Right kidney (tissue), 1 donor: ENCODE results near the gene FAM13C.
"Not testable (repeated sequence)": the region's sequence is repeated elsewhere in the genome, so short reads cannot be mapped to it uniquely, and the experiment has no call there.

ENCODE experiments used
- DNase-seq: peaks from one replicate; pipeline ENCODE4 v3.0.0-alpha.2; 2016

FAM13C gene

GRCh38 chr10:59276133-59276532, 86.2 kb downstream of the FAM13C start:
- no peak for DNase-seq

- DNase-seq, result no peak
These were observed 88.9 kb downstream of the FAM13C start for GRCh38 chr10:59273445-59273844.

- DNase-seq, result no peak
These were observed 90.3 kb downstream of the FAM13C start for GRCh38 chr10:59272061-59272460.

GRCh38 chr10:59271160-59271559, 91.2 kb downstream of the FAM13C start:
- no peak for DNase-seq

GRCh38 chr10:59270492-59270891, 91.9 kb downstream of the FAM13C start:
- DNase-seq, result no peak

GRCh38 chr10:59269651-59270050, 92.7 kb downstream of the FAM13C start:
- no peak for DNase-seq

- DNase-seq, result no peak
These were observed 93.9 kb downstream of the FAM13C start for GRCh38 chr10:59268460-59268859.

- no peak for DNase-seq
These were observed 96.0 kb downstream of the FAM13C start for GRCh38 chr10:59266321-59266720.

- no peak for DNase-seq
These were observed 97.2 kb downstream of the FAM13C start for GRCh38 chr10:59265141-59265540.

GRCh38 chr10:59258890-59259289, 103.5 kb downstream of the FAM13C start:
- no peak for DNase-seq

GRCh38 chr10:59257224-59257623, 105.1 kb downstream of the FAM13C start:
- no peak for DNase-seq

- no peak for DNase-seq
These were observed 106.9 kb downstream of the FAM13C start for GRCh38 chr10:59255463-59255862.

- no peak for DNase-seq
These were observed 109.9 kb downstream of the FAM13C start for GRCh38 chr10:59252491-59252890.

GRCh38 chr10:59245686-59246085, 116.7 kb downstream of the FAM13C start:
- DNase-seq, result no peak

GRCh38 chr10:59244871-59245270, 117.5 kb downstream of the FAM13C start:
- DNase-seq, result no peak

- DNase-seq, result no peak
These were observed 118.6 kb downstream of the FAM13C start for GRCh38 chr10:59243611-59244195.

- DNase-seq, result no peak
These were observed 119.4 kb downstream of the FAM13C start for GRCh38 chr10:59242991-59243390.

- DNase-seq, result no peak
These were observed 120.3 kb downstream of the FAM13C start for GRCh38 chr10:59242057-59242456.

GRCh38 chr10:59240582-59241183, 121.7 kb downstream of the FAM13C start:
- peak; percentile 39 for DNase-seq

- DNase-seq, result not testable (repeated sequence)
These were observed 123.2 kb downstream of the FAM13C start for GRCh38 chr10:59239108-59239507.

GRCh38 chr10:59237775-59238174, 124.6 kb downstream of the FAM13C start:
- no peak for DNase-seq

- DNase-seq, result no peak
These were observed 126.2 kb downstream of the FAM13C start for GRCh38 chr10:59236064-59236697.

- DNase-seq, result no peak
These were observed 127.4 kb downstream of the FAM13C start for GRCh38 chr10:59234816-59235429.

- no peak for DNase-seq
These were observed 128.2 kb downstream of the FAM13C start for GRCh38 chr10:59234194-59234593.
